Activated CD4-positive, CD25-positive, alpha-beta regulatory T cell (primary cell): ENCODE results near the gene LUC7L.
A peak's percentile ranks its signal among the peaks of the same experiment; 100 is the strongest.
"Not testable (repeated sequence)": the region's sequence is repeated elsewhere in the genome, so short reads cannot be mapped to it uniquely, and the experiment has no call there.

Experiments used
- DNase-seq, 4 experiments: peaks; one replicate each; lab custom pipeline; 2025; lab: John Stamatoyannopoulos, UW

Gene LUC7L

DNA sequence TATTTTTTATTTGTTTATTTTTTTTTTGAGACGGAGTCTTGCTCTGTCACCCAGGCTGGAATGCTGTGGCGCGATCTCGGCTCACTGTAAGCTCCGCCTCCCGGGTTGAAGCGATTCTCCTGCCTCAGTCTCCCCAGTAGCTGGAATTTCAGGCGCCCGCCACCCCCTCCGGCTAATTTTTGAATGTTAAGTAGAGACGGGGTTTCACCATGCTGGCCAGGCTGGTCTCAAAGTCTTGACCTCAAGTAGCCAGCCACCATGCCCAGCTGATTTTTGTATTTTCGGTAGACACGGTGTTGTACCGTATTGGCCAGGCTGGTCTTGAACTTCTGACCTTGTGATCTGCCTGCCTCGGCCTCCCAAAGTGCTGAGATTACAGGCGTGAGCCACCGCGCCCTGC, 1.1 kb upstream of the LUC7L start:
- not testable (repeated sequence) for DNase-seq

DNA sequence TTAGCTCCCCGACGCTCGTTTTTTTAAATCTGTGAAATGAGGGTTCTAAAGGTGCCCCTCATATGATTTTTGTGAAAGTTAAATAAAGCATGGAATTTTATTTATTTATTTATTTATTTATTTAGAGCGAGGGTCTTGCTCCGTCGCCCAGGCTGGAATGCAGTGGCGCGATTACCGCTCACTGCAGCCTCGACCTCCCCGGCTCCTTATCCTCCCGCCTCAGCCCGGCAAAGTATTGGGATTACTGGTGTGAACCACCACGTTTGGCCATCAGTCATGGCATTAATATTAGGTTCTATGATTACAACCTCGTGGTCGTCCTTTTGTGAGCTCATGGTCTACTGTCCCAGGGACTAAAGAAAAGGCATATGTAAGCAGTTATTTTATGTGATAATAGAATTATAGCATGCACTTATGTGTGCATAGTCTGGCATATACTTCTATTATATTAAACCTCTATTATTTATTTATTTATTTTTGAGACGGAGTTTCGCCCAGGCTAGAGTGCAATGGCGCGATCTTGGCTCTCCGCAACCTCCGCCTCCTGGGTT, 557 bp upstream of the LUC7L start:
- DNase-seq = no peak

DNA sequence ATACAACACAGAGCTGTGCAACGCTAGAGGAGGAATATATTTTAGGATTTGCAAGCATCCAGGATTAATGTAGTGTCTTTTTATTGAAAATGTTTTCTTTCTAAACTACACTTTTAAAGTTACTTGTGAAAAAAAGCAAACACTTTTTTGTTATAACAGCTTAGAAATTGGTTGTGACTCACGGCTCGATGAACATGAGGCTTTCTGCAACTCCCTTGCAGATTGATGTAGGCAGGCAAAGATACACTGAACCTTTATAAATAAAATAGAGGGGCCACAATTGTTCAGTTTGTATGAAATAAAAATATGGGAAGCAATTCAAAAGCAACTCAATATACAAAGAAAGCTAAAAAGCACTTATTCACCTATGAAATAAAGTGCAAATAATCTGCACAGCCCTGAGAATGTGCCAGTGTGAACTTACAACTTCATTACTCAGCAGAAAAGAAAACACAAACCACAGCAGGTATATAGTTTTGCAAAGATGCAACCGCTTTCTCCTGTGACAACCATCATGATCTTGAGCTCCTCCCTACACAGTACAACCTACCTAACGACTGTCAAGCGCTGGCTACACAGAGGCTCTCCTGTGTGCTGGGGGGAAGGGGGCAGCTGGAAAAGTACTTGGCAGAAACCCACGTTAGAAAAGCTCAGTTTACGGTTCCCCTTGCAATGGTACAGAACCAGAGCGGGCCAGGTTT, 948 bp downstream of the LUC7L start:
- no peak for DNase-seq

DNA sequence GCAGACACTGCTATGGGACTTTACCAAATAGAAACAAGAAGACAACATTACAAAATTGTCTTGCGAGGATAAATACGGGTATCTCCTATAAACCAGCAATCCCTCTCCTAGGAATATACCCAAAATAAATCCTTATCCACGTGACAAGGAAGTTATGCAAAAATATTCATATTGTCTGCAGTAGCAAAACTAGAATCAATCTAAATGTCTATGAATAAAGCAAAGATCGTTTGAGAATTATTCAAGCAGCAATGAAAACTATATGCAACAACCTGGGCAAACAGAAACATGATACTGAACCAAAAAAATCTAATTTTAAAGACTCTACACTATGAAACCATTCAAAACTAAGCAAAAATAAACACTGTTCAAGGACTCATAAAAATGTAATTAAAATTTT, 9.2 kb downstream of the LUC7L start:
- no peak for DNase-seq

DNA sequence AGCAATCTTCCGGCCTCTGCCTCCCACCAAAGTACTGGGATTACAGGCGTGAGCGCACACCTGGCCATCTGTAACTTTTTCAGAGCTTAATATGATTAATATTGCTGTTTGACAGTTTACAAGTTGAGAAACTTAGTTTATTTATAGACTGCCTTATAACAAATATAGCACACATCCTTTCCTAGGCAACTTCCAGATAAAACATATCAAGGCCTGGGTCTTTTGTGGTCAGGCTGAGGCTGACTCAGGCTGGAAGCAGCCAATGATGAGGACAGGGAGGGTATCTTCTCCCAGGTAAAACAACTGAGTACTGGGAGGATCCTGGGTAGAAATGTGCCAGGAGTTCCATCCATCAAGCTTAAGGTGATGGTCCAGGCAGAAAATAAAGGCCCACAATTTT, 16.2 kb downstream of the LUC7L start:
- no peak for DNase-seq

DNA sequence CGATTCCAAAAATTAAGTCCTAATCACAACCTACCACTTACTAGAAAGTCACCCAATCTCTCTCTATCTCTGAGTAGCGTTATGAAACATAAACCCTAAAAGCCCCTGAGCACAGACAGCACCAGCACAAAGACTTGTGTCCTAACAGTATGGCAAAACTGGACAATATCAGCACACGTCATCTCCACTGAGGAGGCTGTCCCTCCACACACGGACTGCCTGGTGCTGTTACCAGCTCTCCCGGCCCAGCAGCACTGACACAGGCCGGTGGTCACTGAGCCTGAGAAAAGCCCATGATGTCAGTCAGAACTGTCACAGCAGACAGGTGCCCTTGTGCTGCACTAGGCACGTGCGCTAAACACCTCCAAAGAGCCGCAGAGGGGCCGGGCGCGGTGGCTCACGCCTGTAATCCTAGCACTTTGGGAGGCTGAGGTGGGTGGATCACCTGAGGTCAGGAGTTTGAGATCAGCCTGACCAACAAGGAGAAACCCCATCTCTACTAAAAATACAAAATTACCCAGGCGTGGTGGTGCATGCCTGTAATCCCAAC, 17.5 kb downstream of the LUC7L start:
- not testable (repeated sequence) for DNase-seq

DNA sequence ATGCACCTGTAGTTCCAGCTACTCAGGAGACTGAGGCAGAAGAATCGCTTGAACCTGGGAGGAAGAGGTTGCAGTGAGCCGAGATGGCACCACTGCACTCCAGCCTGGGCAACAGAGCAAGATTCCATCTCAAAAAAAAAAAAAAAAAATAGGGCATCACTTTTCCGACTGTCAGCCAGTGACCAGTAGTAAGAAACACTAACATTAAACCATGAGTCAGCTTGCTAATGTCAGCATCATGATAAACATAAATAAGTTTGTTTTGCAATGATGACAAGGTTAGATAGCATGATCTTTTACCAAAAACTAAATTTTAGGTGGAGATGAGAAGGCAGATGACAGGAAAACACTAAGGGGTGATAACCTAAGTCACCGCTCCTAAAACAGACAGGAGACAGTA, 19.9 kb downstream of the LUC7L start:
- DNase-seq = not testable (repeated sequence)

DNA sequence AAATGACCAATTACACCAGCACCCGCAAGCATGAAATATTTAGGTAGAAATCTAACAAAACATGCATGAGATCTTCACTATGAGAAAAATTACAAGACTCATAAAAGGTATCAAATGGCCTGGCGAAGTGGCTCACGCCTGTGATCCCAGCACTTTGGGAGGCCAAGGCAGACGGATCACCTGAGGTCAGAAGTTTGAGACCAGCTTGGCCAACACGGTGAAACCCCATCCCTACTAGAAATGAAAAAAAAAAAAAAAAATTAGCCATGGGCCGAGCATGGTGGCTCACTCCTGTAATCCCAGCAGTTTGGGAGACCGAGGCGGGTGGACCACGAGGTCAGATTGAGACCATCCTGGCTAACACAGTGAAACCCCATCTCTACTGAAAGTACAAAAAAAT, 25.2 kb downstream of the LUC7L start:
- not testable (repeated sequence) for DNase-seq

DNA sequence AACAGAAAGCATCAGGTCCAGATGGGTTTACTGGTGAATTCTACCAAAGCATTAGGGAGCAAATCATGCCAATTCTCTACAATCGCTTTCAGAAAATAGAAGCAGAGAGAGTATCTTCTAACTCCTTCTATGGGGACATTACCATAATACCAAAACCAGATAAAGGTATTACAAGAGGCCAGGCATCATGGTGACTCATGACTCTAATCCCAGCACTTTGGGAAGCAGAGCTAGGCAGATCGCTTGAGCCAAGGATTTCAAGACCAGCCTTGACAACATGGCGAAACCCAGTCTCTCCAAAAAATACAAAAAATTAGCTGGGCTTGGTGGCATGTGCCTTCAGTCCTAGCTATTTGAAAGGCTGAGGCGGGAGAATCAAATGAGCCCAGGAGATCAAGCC, 26.0 kb downstream of the LUC7L start:
- DNase-seq = no peak

DNA sequence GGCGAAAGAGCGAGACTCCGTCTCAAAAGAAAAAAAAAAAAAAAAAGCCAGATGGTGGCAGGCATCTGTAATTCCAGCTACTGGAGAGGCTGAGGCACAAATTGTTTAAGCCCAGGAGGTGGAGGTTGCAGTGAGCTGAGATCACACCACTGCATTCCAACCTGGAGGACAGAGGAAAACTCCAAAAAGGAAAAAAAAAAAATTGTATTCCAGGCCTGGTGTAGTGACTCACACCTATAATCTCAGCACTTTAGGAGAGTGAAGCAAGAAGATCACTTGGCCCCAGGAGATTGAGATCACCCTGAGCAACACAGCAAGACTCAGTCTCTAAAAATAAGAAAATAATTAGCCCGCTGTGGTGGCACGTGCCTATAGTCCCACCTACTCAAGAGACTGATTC, 28.9 kb downstream of the LUC7L start:
- no peak for DNase-seq

DNA sequence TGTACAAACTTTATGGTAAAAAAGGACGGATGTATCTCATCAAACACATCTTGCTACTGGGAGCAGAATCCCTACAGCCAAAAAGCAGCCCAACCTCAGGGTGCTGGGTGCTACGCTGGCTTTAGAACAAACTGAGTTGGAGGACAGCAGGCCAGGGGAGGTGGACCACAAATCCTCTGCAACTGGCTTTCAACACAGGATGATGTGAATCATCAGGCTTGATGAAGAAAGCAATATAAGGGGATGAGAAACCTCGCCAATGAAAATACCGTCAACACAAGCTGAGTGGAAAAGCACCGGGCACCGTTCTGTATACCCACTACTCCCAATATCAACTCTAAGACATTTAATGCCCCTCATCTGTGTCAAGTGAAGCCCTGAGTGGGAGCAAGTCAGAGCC, 34.7 kb downstream of the LUC7L start:
- no peak for DNase-seq

DNA sequence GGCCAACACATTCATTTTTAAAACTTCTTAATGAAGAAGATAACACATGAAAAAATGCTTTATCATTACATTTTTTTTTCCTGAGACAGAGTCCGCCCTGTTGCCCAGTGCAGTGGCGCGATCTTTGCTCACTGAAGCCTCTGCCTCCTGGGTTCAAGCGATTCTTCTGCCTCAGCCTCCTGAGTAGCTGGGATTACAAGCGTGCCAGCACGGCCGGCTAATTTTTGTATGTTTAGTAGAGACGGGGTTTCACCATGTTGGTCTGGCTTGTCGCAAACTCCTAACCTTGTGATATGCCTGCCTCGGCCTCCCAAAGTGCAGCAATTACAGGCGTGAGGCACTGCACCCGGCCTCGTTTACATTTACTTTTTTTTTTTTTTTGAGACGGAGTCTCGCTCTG, 35.8 kb downstream of the LUC7L start:
- DNase-seq = no peak

DNA sequence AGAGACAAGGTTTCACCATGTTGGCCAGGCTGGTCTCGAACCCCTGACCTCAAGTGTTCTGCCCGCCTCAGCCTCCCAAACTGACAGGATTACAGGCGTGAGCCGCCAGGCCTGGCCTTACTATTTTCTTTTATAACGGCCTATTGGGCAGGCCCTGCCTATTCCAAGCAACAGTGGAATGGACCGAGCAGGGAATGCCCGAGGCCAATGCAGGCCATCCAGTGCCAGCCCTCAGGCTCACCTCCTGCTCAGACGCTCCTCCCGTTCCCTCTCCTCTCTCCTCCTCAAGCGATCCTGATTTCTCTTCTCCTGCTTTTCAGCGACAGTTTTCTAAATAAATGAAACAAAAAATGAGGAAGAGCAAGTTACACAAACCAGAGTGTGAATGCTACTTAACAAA, 36.6 kb downstream of the LUC7L start:
- no peak for DNase-seq

DNA sequence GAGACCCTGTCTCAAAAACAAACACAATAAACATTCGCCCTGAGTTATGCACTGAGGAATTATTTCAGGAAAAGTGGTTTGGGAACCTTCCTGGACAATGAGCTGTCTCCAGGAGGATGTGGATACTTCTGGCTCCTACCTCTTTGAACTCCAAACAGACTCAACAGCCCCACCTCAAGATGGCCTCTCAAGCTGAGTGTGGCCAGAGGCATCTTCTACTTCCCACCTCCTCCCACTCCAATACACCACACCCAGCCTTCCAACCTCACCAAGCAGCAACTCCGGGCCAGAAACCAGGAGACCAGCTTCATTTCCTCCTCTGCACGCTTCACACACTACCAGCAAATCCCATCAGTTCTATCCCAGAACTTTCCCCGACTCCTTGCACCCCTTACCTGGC, 37.4 kb downstream of the LUC7L start:
- no peak for DNase-seq

DNA sequence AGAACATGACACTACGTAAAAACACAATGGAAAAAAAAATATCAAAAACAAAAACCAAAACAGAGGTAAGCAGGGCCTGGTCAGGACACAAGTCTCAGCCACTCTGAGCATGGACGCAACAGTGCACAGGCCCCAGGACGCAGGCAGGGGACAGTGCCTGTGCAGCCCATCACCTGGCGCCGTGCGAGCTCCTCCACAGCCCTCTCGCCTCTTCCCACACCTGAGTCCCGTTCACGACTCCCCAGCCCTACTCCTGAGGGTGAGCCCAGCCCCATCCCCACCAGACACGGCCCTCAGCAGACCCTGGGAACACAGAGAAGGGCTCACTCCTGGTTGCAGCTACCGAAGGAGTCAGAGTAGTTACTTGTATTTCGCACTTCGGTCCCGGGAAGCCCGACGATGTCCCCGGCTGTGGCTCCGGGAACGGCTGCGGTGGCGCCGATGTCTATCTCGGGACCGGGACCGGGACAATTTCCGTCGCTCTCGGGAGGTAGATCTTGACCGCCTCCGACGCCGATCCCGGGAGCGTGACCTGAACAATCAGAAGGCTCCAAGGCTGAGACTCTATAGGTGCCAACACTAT, 39.6 kb downstream of the LUC7L start:
- no peak for DNase-seq

DNA sequence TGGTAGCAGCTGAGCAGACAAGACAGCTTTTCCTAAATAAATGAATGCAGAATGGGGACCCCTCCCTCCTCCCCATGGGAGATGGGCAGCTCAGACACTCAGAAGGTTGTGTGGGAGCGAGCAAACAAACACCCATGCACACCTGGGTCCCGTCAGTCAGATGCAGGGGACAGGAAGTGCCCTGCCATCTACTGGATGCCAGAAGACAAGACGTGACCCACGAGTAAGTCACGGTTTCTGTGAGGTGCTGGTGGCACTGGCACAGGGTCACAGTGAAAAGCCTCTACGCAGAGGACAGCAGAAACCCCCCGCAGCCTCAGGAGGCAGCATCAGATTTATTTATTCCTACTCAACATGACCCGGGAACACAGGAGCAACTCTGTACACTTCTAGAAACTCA, 40.6 kb downstream of the LUC7L start:
- no peak for DNase-seq

DNA sequence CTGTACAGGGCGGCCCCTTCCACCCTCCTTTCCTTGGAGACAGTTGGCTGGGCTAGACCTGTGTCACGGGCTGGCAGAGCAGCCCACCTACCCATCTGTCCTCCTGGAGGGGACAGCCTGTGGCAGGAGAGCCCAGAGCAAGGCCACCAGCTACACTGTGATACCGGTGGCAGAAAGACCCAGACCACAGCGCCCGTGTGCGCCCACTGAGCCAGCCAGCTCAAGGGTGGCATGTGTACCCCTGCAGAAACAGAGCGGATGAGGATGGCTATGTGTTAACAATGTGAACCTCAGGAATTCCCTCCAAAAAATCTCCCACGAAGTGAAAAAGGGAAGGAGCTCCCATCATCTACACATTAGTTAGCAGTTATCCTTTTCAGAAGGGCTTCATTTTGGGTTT, 41.9 kb downstream of the LUC7L start:
- DNase-seq = no peak

DNA sequence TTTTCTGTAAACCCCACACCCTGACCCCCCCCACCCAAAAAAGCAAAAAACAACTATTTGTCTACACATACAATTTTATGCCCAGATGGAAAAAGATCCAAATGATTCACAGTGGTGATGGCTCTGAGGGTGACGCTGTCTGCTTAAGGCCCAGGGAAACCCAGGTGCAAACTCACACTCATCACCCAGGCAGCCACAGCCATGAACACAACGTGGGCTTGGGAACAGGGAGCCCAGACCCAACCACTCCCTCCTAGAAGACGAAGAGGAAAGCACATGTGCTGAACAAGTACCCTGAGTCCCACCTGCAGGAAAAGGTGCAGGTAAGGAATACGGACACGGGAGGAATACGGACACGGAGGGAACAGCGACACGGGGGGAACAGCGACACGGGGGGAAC, 43.6 kb downstream of the LUC7L start:
- no peak for DNase-seq

DNA sequence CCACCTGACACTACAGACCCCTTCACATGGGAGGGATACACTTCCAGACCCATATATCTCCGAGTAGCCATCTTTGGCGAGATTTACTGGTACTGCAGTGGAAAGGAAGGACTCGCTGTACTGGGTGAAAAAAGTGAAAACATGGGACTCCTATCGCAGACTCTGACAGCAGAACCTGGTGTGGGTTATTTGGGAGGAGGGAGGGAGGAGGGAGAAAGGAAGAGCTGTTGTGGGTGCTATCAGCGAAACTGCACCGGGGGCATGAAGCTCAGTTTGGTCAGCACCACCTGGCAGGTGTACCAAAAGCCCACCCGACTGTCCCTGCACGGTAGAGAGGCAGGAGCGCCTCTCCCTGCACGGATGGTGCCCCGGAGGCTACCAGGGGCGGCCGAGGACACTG, 44.0 kb downstream of the LUC7L start:
- no peak for DNase-seq

DNA sequence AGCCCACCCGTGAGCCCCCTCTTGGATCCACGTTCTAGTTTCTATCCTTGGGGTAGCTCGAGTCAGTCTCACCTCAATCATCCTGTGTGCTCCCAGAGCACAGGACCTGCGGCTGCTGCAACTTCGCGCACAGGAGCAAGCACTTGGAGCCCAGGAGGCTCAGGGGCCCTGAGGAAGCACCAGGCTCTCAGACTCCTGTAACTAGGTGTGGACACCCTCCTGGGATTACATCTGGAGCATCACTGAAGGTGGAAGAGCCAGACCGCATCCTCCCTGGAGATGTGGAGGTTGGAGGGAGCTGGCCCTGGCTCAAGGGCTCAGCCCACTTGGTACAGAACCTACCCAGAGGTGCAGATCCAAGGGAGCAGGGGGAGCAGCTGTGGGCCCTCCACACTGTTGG, 46.2 kb downstream of the LUC7L start:
- DNase-seq = no peak

DNA sequence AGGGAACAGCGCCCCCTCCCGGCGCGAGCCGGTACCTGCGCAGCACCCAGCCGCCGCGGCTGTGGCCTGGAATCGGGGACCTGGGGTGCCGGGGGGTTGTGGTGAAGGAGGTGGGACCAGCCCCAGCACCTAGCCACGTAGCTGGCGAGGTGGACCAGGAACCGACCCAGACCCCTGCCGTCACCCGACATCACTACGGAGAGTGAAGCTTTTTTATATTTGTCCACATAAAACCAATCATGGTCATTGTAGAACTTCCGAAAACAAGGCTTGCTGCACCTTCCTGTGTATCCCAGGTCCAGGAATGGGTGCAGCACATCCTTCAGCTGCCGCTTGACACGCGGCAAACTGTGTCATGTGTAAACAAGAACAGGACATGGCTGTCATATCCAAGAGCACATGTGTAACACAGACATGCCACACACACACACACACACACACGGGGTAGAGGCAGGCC, 47.7 kb downstream of the LUC7L start:
- peak in 2 of 4 experiments; percentile 70 to 74 for DNase-seq

DNA sequence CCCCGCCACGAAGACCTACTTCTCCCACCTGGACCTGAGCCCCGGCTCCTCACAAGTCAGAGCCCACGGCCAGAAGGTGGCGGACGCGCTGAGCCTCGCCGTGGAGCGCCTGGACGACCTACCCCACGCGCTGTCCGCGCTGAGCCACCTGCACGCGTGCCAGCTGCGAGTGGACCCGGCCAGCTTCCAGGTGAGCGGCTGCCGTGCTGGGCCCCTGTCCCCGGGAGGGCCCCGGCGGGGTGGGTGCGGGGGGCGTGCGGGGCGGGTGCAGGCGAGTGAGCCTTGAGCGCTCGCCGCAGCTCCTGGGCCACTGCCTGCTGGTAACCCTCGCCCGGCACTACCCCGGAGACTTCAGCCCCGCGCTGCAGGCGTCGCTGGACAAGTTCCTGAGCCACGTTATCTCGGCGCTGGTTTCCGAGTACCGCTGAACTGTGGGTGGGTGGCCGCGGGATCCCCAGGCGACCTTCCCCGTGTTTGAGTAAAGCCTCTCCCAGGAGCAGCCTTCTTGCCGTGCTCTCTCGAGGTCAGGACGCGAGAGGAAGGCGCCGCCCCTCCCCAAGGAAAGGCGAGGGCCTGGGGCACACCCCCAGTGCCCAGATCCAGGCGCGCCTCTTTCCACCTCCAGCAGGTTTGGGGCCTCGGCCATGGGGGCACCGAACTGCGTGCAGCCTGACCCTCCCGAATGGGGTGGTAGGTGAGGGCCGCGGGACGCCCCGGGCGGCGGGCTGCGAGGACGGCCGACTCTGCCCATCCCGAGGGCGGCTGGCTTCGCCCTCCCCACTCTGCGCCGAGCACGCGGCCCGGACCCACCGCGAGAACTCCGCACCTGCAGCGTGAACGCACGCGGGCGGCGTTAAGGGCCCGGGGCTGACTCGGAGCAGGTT, 48.3 kb downstream of the LUC7L start:
- peak in 2 of 4 experiments; percentile 71 to 77 for DNase-seq
